ENCODE results near the gene FCHSD2. TPM values are rescaled to one million over a fixed set of nuclear protein-coding genes. Genes with fewer than 3 reads are reported as not detected.
A peak's percentile ranks its signal among the peaks of the same experiment; 100 is the strongest.
"Not testable (repeated sequence)": the region's sequence is repeated elsewhere in the genome, so short reads cannot be mapped to it uniquely, and the experiment has no call there.

The FCHSD2 gene
- total RNA-seq, 4 donors from 2014 or later = 17.0 to 40.0 (median 27.0) TPM

DNA sequence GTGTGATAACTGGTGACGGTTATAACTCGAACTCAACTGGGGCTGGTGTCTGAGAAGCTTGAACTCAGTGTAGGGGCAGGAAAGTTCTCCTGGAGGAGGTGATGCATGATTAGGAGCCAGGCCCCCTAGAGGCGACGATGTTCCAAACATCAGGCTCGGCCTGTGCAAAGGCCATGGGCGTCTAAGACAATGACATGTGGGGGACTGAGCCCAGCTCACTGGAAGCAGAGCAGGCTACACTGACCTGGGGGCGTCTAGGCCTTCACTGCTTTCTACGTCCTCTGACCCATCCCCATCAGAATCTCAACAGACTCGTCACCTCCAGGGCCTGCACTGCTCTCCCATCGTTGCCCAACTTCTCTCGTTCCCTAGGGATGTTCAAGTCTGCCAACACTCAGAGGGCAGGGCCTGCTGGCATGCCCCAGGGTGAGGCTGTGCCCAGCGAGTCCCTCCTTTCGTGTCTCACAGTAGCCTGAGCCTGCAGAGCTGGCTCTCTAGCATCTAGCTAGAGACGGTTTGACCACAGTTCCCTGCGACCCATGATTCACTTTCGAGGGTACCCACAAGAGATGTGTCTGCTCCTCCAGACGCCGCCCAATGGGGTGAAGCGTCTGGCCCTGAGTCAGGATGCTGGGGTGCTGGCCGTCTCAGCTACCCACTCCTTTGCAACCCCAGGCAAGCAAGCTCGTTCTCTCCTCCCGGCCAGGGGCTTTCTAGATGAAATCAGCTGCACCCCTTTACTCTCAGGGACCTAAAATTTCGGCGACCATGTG lies 329.0 kb downstream of the FCHSD2 start:
- peak; percentile 23 for ATAC-seq
- H3K4me3 ChIP-seq = peak overlapping the region; percentile 59 to 67
- H3K27me3 ChIP-seq = no peaks in the 10 kb centered on the region
- peaks cover 0 to 35% of the 10 kb centered on the region in 2 donors for H3K36me3 ChIP-seq
- no peaks in the 10 kb centered on the region for H3K9me3 ChIP-seq
- peak overlapping the region; percentile 77 to 96 (median 92) for H3K27ac ChIP-seq
- 5 to 8% methylated on average over 4 to 12 of the region's 24 CpGs for WGBS, 2 donors (ENCODE audit: low coverage in 1 of 2)
- TF ChIP-seq EP300 (IDR thresholded peaks at IDR 0.05) (no peak), POLR2AphosphoS5 (IDR thresholded peaks at IDR 0.05) (no peak), POLR2A (IDR thresholded peaks at IDR 0.05) (no peak)
- TF ChIP-seq, protein P1, sequence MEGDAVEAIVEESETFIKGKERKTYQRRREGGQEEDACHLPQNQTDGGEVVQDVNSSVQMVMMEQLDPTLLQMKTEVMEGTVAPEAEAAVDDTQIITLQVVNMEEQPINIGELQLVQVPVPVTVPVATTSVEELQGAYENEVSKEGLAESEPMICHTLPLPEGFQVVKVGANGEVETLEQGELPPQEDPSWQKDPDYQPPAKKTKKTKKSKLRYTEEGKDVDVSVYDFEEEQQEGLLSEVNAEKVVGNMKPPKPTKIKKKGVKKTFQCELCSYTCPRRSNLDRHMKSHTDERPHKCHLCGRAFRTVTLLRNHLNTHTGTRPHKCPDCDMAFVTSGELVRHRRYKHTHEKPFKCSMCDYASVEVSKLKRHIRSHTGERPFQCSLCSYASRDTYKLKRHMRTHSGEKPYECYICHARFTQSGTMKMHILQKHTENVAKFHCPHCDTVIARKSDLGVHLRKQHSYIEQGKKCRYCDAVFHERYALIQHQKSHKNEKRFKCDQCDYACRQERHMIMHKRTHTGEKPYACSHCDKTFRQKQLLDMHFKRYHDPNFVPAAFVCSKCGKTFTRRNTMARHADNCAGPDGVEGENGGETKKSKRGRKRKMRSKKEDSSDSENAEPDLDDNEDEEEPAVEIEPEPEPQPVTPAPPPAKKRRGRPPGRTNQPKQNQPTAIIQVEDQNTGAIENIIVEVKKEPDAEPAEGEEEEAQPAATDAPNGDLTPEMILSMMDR (IDR thresholded peaks at IDR 0.05) = peak in 3 of 4 experiments; percentile 54 to 62 (median 61)
- H3K4me1 ChIP-seq = peaks cover 0 to 53% (median 24%) of the 10 kb centered on the region in 3 donors

DNA sequence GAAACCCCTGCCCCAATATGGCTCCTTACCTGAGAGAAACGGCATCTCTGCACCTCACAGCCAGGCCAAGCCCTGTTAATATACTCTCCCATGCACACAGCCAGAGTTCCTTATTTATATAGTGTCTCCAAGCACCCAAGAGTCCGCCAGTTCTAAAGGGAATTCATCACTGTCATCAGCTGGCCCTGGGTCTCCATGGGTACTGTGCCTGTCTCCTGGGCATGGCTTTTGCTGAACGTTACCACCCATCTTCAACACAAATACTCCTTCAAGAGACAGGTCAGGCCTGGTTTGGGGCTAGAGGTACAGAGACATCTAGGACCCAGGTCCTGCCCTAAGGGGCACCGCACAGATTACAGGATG lies 329.5 kb downstream of the FCHSD2 start:
- TF ChIP-seq, protein P1 (IDR thresholded peaks at IDR 0.05) = no peak
- TF ChIP-seq POLR2AphosphoS5 (IDR thresholded peaks at IDR 0.05) = no peak
- TF ChIP-seq POLR2A (IDR thresholded peaks at IDR 0.05) = no peak
- TF ChIP-seq EP300 (IDR thresholded peaks at IDR 0.05) = no peak
- Histone ChIP-seq H3K9me3 (no peaks in the 10 kb centered on the region), H3K36me3 (peaks cover 0 to 31% of the 10 kb centered on the region in 2 donors), H3K27ac (peak overlapping the region; percentile 77 to 96 (median 92)), H3K4me1 (peaks cover 0 to 53% (median 24%) of the 10 kb centered on the region in 3 donors), H3K27me3 (no peaks in the 10 kb centered on the region), H3K4me3 (peak overlapping the region; percentile 59 to 67)
- WGBS, 2 donors (ENCODE audit: low coverage in 1 of 2) = 20 to 40% methylated on average over 2 to 3 of the region's 4 CpGs
- no peak for ATAC-seq

DNA sequence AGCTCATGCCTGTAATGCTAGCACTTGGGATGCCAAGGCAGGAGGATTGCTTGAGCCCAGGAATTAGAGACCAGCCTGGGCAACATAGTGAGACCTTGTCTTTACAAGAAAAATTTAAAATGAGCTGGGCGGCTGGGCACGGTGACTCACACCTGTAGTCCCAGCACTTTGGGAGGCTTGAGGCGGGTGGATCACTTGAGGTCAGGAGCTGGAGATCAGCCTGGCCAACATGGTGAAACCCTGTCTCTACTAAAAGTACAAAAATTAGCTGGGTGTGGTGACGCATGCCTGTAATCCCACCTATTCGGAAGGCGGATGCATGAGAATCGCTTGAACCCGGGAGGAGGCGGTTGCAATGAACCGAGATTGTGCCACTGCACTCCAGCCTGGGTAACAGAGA lies 330.4 kb downstream of the FCHSD2 start:
- not testable (repeated sequence) for H3K4me3 ChIP-seq, H3K27me3 ChIP-seq, H3K9me3 ChIP-seq, ATAC-seq
- 86% methylated on average over 6 of the region's 10 CpGs; no CpG with 5 or more reads in 1 of the 2 donors for whole genome bisulfite sequencing, 2 donors (ENCODE audit: low coverage in 1 of 2)
- Histone ChIP-seq H3K36me3 (peaks cover 0 to 22% of the 10 kb centered on the region in 2 donors), H3K27ac (peak overlapping the region in 2 of 4 donors; percentile 16 to 96), H3K4me1 (peaks cover 0 to 52% (median 24%) of the 10 kb centered on the region in 3 donors)

DNA sequence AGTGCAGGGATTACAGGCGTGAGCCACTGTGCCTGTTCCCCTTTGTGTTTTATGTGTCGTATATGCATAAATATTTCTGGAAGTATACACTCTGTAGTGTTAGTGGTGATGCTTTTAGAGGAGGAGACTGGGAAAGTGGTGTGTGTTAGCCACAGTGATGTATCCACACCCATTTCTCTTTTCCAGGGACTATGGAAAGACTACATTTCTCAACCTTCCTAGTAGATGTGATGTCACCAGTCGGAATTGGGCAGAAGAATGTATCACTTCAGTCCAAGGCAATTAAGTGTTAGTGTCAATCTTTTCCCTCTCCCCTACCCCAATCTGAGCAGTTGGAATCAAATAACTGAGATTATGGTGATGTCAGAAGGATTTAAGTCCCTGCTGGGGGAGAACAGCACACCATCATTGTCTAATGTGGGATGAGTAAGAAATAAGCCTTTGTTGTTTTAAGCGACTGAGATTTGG lies 333.8 kb downstream of the FCHSD2 start:
- Histone ChIP-seq H3K9me3 (no peaks in the 10 kb centered on the region), H3K36me3 (peaks cover 0 to 20% of the 10 kb centered on the region in 2 donors), H3K27me3 (no peaks in the 10 kb centered on the region), H3K4me1 (peaks cover 0 to 27% (median 14%) of the 10 kb centered on the region in 3 donors), H3K4me3 (no peak overlapping the region), H3K27ac (no peak overlapping the region)
- 62 to 83% methylated on average over 4 of the region's 4 CpGs for WGBS, 2 donors (ENCODE audit: low coverage in 1 of 2)
- no peak for ATAC-seq
- TF ChIP-seq POLR2AphosphoS5 (IDR thresholded peaks at IDR 0.05) (no peak), POLR2A (IDR thresholded peaks at IDR 0.05) (no peak), EP300 (IDR thresholded peaks at IDR 0.05) (no peak)
- TF ChIP-seq, protein P1 (IDR thresholded peaks at IDR 0.05) = no peak

DNA sequence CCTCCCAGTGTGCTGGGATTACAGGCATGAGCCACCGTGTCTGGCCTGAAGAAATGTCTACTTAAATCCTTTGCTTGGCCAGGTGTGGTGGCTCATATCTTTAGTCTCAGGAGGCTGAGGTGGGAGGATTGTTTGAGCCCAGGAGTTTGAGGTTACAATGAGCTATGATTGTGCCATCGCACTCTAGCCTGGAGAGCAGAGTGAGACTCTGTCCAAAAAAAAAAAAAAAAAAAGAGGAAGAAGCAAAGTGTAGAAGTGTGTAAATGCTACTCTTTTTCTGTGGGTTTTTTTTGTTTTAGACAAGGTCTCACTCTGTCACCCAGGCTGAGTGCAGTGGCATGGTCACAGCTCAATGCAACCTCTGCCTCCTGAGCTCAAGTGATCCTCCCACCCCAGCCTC lies 334.3 kb downstream of the FCHSD2 start:
- Histone ChIP-seq H3K36me3 (peaks cover 0 to 20% of the 10 kb centered on the region in 2 donors), H3K4me1 (peaks cover 0 to 22% (median 8%) of the 10 kb centered on the region in 3 donors), H3K27ac (peak overlapping the region in 1 of 4 donors; percentile 40), H3K27me3 (no peaks in the 10 kb centered on the region), H3K9me3 (no peaks in the 10 kb centered on the region), H3K4me3 (no peak overlapping the region)
- 70% methylated on average over 2 of the region's 2 CpGs; no CpG with 5 or more reads in 1 of the 2 donors for WGBS, 2 donors (ENCODE audit: low coverage in 1 of 2)
- ATAC-seq = peak; percentile 18
- TF ChIP-seq POLR2AphosphoS5 (IDR thresholded peaks at IDR 0.05) = no peak
- no peak for TF ChIP-seq EP300 (IDR thresholded peaks at IDR 0.05)
- TF ChIP-seq, protein P1 (IDR thresholded peaks at IDR 0.05) = no peak
- no peak for TF ChIP-seq POLR2A (IDR thresholded peaks at IDR 0.05)

All from gastroesophageal sphincter (tissue), 4 donors.